Stimulated activated CD4-positive, alpha-beta T cell treated with anti-CD3 and anti-CD28 coated beads, Interleukin-12 subunit alpha, Interleukin-12 subunit beta, amount 100 ng/mL, for 4 hours (primary cell): ENCODE measurements around the gene LRP4.

Source experiments
- DNase-seq: peaks from one replicate; pipeline ENCODE4 v3.0.0-alpha.2; 2020

The LRP4 gene

DNA sequence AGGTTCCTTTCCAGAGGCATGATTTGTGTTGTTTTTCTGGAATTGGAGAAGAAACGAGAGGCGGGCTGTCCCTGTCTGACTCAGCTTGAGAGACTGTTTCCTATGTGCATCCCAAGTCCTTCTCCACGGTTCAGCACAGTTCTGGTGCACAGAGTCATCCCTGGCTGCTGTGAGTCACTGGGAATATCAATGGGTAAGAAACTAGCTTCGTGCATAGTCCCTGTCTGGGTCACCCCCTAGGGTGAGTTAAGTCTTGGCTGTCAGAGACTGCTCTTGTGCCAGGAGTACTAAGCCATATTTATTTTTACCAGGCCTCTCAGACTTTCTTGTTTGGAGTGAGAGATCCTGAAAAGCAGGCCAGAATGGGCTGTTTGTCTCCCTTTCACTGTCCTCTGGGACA lies 2.4 kb upstream of the LRP4 start:
- no peak for DNase-seq

DNA sequence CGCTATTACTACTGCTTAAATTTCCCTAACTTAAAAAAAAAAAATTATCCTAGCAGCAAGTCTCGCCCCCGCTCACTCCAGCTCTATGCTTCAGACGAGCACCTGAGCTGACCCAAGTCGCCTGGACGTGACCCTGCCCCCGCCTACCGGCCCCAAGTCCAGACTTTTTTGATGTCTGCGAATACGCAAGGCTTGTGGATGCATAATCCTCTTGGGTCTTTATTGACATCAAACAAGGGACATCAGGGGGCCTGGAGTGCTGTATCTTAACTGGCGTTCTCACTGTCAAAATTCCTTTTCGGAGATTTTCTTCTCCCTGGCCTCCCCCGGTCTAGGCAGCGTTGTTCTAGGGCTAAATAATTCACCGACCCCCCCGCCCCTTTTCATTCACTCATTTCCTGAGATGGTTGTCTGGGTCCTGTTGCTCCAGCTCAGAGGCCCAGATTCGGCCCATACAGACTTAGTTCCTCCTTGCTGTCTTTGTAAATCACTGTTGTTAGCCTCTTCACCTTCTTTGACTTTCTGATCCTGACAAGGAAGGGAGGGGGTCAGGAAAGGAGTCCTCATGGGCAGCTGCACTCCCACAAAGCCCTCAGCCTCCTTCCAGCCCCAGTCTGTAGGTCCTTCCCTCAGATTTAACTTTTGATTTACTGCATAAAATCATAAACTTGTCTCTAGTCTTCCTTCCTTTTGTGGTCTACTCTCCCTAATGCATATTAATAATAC lies 601 bp upstream of the LRP4 start:
- no peak for DNase-seq

GRCh38 chr11:46917762-46918082 lies 628 bp downstream of the LRP4 start:
- no peak for DNase-seq

DNA sequence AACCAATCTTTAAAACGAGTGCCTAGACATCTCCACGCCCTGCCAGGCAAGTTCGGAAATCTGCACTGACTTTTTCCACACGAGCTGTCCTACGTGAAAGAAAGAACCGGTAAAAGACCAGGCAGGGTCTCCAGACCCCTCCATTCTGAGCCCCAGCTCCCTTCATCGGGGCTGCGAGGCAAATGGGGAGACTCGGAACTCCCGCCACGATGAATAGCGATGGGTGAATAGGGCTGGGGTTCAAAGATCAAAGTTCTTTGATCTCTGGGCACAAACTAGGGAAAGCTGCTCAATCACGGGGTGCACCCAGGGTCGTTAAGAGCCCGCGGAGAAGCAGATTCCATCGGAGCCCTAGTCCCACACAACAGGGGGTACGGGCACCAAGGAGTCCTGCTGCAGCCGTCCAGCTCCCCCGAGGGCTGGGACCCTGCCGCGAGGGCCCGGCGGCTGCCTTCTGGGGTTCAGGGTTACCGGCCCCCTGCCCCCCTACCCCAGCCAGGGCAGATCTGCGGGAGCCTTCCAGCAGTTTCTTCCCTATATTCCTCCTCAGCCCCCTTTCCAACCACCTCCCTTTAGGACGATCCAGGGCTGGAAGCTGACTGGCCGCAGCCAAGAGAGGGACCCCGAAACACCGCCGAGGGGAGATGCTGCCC lies 1.1 kb downstream of the LRP4 start:
- DNase-seq, result no peak

- peak; percentile 23 for DNase-seq
These were observed 1.9 kb downstream of the LRP4 start for GRCh38 chr11:46916286-46917108.

GRCh38 chr11:46914910-46915309 lies 3.4 kb downstream of the LRP4 start:
- DNase-seq, result no peak

DNA sequence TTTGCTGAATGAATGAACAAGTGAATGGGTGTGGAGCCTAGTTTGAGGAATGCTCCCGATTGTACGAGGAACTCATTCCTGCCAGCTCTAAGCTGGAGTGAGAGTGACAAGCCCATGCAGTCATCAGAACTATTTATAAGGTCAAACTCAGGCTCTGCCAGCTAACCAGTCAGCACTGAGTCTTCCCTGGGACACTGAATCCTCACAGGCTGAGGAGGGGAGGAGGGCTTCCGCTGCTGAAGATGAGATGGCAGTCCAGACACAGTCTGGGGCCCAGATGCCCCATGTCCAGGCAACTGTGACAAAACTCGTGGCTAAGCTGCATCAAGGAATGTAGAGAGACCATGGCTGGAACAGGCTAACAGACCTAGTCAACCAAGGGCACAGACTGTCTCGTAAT lies 4.0 kb downstream of the LRP4 start:
- no peak for DNase-seq

DNA sequence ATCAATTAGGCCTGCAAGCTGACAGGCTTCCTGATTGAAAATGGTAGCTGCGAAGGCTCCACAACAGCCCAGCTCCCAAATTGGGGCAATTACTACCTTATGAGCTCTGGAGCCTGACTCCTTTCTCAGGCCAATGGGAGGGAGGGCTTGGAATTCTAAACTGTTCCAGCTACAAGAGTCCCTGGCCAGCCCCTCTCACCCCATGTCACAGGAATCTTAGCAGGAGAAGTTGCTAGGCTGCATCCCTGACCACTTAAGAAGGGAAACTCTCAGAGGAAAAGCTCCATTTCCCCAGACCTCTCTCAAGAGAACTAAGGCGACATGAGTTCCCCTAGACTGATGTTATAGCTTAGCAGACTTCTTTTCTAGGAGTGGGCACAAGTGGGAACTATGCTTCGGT lies 4.9 kb downstream of the LRP4 start:
- no peak for DNase-seq

DNA sequence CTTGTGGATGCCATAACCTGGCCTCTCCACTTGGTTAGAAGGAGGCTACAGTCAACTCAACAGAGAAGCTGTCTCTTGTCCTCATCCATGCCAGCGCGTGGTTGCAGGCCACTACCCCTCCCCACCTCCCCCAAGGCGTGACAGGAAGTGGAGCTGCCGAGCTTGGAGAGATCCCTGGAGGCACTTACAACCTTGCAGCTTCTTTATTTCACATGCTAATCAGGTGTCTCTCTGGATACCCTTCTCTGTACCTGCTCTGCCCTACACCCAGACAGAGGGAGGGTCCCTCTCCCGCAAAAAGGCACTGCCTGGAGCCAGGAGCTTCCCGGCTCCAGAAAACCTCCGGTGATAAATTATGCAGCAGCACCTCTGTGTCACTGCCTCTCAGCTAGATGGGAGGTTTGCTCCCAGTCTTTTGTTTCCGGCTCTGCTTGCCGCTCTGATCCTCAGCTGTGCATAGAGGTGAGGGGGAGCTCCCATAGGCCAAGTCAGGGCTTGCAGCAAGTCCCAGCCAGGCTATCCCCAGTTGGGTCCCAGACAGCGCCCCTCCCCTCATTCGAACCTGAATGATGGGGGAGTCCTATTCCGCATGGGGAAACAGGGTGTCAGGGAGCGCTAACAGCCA lies 5.7 kb downstream of the LRP4 start:
- DNase-seq, result no peak

DNA sequence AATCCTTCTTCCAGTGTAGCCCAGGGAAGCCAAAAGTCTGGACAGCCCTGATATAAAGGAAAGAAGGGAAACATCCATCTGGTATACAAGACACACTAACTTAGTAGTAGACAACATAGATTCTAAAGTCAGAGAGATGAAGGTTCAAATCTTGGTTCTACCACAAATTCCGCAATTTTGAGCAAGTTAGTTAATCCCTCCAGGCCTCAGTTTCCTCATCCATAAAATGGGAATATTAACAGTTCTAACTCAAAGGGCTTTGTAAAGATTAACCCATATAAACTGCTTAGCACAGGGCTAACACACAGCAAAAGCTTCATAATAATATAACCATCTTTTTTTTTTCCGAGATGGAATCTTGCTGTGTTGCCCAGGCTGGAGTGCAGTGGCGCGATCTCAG lies 10.7 kb downstream of the LRP4 start:
- no peak for DNase-seq

GRCh38 chr11:46906609-46907041 lies 11.7 kb downstream of the LRP4 start:
- no peak for DNase-seq

DNA sequence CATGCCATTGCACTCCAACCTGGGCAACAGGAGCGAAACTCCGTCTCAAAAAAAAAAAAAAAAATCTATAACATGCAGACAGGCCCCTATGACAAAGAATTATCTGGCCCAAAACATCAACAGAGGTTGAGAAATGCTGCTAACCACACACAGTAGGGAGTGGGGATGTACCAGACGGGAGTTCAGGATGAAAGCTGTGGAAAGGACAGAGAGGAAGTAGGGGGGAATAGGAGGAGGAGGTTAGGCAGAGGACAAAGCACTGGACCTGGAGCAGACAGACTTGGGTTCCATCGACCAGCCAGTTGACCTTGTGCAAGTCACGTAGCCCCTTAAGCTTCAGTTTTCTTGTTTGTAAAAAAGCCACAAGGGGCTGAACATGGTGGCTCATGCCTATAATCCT lies 12.5 kb downstream of the LRP4 start:
- DNase-seq, result no peak

DNA sequence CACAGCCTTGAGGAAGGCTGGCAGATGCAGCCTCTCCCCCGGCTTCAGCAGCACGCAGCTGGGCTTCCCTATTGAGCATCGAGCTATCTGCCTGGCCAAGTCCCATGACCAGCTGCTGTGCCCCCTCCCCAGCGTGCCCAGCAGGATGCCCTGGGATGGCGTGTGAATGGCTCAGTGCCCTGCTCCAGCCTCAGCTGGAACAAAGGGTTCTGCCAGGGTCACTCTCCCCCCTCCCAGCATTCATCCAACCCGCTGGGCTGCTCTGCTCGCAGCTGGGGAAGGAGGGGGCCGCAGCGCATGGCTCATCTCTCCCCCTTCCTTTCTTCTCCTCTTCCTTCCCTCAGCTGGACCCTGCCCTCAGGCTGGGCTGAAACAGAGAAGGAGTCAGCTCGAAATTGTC lies 14.5 kb downstream of the LRP4 start:
- DNase-seq, result no peak

DNA sequence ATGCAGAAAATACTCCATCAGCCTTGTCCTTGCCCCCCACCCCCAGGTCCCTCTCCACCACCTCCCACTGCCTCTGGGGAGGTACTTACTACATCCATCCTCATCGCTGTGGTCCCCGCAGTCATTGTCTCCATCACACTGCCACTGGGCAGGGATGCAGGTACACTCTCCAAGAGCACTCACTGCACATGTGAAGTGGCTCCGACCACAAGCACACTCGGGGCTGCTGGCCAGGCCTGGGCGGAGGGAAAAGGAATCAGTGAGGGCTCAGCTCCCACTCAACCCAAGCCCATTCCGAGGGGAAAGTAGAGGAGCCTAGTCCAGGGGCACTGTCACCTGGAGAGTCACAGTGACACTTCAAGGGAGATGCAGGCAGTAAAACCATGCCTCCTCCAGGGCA lies 15.7 kb downstream of the LRP4 start:
- DNase-seq, result no peak

- DNase-seq, result no peak
These were observed 17.2 kb downstream of the LRP4 start for GRCh38 chr11:46901156-46901555.

DNA sequence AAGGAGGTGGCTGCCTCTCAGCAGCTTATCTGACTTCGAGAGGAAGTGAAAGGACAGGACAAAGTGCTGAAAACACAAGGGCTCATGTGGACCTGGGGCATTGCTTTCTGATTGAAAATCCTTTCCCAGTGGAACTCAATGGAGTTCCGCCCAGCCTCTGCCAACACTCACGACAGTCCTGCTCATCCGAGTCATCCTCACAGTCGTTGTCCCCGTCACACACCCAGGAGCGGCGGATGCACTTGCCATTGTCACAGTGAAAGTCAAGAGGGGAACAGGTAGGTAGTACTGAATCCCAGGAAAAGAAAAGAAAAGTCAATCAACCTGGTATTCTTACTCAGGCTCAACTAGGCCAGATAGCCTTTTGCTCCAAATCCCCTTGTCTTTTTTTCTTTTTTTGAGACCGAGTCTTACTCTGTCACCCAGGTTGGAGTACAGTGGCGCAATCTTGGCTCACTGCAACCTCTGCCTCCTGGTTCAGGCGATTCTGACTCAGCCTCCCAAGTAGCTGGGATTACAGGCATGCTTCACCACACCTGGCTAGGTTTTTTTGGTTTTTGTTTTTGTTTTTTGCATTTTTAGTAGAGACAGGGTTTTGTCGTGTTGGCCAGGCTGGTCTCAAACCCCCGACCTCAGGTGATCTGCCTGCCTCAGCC lies 18.1 kb downstream of the LRP4 start:
- no peak for DNase-seq

DNA sequence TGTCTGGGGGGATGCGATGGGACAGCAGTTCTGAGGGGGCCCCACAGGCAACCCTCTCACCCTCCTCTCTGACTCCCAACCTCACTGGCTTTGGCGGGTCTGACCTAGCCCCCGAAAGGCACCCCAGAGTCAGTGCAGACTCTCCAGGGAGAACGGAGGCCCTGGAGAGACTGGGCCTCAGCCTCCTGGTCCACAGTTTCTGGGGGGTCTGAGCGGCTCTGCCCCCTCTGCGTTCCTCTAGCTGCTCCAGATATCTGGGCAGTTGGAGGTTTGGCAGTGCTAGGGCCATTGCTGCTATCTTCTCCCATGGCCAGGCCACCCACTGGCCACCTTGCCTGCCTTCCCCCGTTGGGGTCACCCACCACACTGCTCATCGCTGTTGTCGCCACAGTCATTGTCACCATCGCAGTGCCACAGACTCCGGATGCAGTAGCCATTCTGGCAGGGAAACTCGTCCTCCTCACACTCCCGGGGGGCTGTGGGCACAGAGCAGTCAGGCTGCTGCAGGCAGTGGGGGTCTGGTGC lies 18.8 kb downstream of the LRP4 start:
- no peak for DNase-seq

DNA sequence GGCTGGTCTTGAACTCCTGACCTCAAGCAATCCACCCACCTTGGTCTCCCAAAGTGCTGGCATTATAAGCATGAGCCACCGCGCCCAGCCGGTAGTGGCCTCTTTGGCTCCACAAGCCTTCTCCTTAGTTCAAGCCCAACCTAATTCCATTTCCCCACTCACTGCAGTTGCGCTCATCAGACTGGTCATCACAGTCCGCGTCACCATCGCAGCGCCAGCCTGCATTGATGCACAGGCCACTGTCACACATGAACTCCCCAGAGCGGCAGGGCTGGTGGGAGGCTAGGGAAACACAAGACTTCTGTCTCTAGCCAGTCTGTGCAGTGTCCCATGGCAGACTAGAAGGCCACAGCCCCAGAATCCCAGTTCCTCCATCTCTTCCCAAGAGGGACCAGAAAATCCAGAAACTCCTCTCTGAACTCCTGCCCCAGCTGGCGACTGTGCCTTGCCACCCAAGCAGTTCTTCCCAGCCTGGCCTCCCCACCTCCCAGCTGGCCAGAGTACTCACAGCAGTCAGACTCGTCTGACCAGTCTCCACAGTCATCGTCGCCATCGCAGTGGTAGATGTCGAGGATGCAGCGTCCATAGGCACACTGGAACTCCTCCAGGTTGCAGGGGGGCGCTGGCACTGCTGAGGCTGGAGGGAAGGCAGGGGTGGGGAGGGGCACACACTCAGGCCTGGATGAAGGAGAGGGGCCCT lies 19.8 kb downstream of the LRP4 start:
- no peak for DNase-seq

- DNase-seq, result no peak
These were observed 21.5 kb downstream of the LRP4 start for GRCh38 chr11:46896719-46897406.

- no peak for DNase-seq
These were observed 22.5 kb downstream of the LRP4 start for GRCh38 chr11:46895821-46896220.

DNA sequence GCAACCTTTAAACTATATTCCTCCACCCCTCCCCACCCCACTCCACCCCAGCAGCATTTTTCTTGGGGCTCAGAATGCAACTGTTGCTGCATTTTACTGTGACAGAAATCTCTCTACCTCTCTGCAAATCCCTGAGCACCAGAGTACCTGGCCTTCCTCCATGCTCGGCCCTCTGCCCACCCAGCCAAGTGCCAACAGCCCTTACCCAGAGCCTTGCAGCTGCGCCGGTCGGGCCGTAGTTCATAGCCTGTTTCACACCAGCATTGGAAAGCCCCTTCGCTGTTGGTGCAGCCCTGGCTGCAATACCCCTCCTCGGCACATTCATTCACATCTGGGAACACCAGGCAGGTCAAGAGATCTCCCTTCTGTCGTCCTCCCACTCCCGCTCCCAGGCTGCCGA lies 23.4 kb downstream of the LRP4 start:
- no peak for DNase-seq

GRCh38 chr11:46894506-46894905 lies 23.8 kb downstream of the LRP4 start:
- no peak for DNase-seq
